Bladder microvascular endothelial cell (primary cell): ENCODE data around the gene TSPOAP1. TPM values are rescaled to one million over a fixed set of nuclear protein-coding genes. Genes with fewer than 3 reads are reported as not detected.

Experiments used
- total RNA-seq: library from RNA; depleted of rRNA; stranded (reverse); fragments of >200 nt; gene quantifications from 2 replicates; pipeline ENCODE4 v1.2.3, GENCODE V29; 2014

Gene TSPOAP1
- under 0.01 TPM in 1 of 2 replicates, not detected in the other for total RNA-seq

GRCh38 chr17:58328195-58329034 is at the start of gene TSPOAP1:
Gene TSPOAP1, minus strand, starts transcription at chr17:58328795. Its CDS starts 875 bp downstream, at chr17:58327920.

DNA sequence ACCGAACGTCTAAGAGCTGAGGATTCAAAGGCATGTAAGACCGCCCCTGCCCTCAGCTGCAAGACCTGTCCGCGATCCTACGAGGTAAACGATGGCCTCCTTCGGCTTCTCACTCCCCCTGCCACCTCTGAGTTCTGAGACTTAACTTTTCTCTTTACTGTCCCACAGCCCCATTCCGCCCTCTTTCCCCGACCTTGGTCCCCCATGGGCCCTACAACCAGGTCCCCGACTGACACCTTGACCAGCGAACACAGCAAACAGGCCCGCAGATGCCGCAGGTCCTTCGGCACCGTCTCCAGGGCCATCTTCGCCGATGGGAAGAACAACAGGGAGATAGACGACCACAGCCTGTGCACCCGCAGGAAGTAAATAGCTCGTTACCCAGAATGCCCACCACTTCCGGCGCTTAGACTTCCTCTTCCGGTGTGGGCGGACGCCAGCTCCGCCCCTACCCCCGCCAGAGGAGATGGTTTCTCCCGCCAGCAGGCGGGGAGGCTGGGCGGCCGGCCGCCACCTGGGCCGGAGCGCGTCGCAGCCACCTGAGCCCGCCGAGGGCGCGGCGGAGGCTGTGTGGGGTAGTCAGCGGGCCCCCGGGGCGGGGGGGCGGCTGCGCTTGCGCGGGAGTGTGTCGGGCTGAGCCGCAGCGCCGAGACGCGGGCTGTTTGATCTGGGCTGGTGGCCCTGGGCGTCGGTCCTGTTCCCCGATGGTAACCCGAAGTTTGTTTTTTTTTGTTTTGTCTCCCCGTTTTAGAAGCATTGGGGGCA is 23.4 kb upstream of the TSPOAP1 start, which contains the start of gene SUPT4H1:
Gene SUPT4H1 (minus strand): TSS at position 371 of the 765 bp plus-strand sequence. CDS start 66 bp downstream, at position 305.

GRCh38 chr17:58280480-58281217 is 47.9 kb downstream of the TSPOAP1 start, which contains the start of gene MPO:
Gene MPO, minus strand, starts transcription at chr17:58280935. Its CDS starts 177 bp downstream, at chr17:58280758.

Other genes with a start within 250 kb of the TSPOAP1 start
- gene DYNLL2, start 245.4 kb downstream of the TSPOAP1 start, total RNA-seq, result 8.4 and 18.8 TPM in 2 replicates
- gene OR4D1, start 180.4 kb downstream of the TSPOAP1 start, total RNA-seq, result not detected in 2 replicates
- gene OR4D2, start 161.8 kb downstream of the TSPOAP1 start, total RNA-seq, result not detected in 2 replicates
- gene EPX, start 136.1 kb downstream of the TSPOAP1 start, total RNA-seq, result not detected in 2 replicates
- 8.9 and 13.2 TPM in 2 replicates for gene MKS1, start 109.5 kb downstream of the TSPOAP1 start, total RNA-seq
- not detected in 2 replicates for gene LPO, start 90.2 kb downstream of the TSPOAP1 start, total RNA-seq
- under 0.01 TPM in 1 of 2 replicates, not detected in the other for gene MPO, start 47.9 kb downstream of the TSPOAP1 start, total RNA-seq
- 40.3 and 62.6 TPM in 2 replicates for gene SUPT4H1, start 23.4 kb upstream of the TSPOAP1 start, total RNA-seq
- not detected in 2 replicates for gene RNF43, start 88.7 kb upstream of the TSPOAP1 start, total RNA-seq
- under 0.01 and 0.06 TPM in 2 replicates for gene HSF5, start 159.6 kb upstream of the TSPOAP1 start, total RNA-seq
- gene MTMR4, start 185.8 kb upstream of the TSPOAP1 start, total RNA-seq, result 30.0 and 43.7 TPM in 2 replicates